Stimulated activated CD4-positive, alpha-beta T cell treated with anti-CD3 and anti-CD28 coated beads, Interleukin-1b, Interleukin-23, amount 100 ng/mL, for 1 hour (primary cell): ENCODE measurements around the gene NCAN.
"Not testable (repeated sequence)": the region's sequence is repeated elsewhere in the genome, so short reads cannot be mapped to it uniquely, and the experiment has no call there.

Source experiments
- DNase-seq, 2 donors: peaks; one replicate each; pipeline ENCODE4 v3.0.0-alpha.2; 2020; ENCODE audit warnings: low read depth in 2 of 2

NCAN gene

GRCh38 chr19:19193926-19194325 is 17.8 kb upstream of the NCAN start:
- DNase-seq: no peak

- DNase-seq: no peak
Measured at GRCh38 chr19:19201697-19202630, 9.8 kb upstream of the NCAN start.

GRCh38 chr19:19202707-19203011 is 9.1 kb upstream of the NCAN start:
- DNase-seq: no peak

- peak; percentile 78 to 89 for DNase-seq
Measured at GRCh38 chr19:19203012-19203856, 8.5 kb upstream of the NCAN start, which contains the start of gene NR2C2AP. TSS of gene NR2C2AP (minus strand) at chr19:19203414. CDS start at chr19:19203060, 354 bp downstream.

- DNase-seq: no peak
Measured at GRCh38 chr19:19204181-19204580, 7.6 kb upstream of the NCAN start.

- DNase-seq: no peak
Measured at GRCh38 chr19:19205416-19206410, 6.0 kb upstream of the NCAN start.

GRCh38 chr19:19206938-19207337 is 4.8 kb upstream of the NCAN start:
- no peak for DNase-seq

- DNase-seq: no peak
Measured at GRCh38 chr19:19207637-19208572, 3.9 kb upstream of the NCAN start.

- no peak for DNase-seq
Measured at GRCh38 chr19:19209372-19209771, 2.4 kb upstream of the NCAN start.

GRCh38 chr19:19212916-19213315 is 1.2 kb downstream of the NCAN start:
- DNase-seq: no peak

- DNase-seq: no peak
Measured at GRCh38 chr19:19213426-19214158, 1.8 kb downstream of the NCAN start.

GRCh38 chr19:19214159-19214490 is 2.4 kb downstream of the NCAN start:
- DNase-seq: no peak

GRCh38 chr19:19214892-19215291 is 3.1 kb downstream of the NCAN start:
- no peak for DNase-seq

- DNase-seq: no peak
Measured at GRCh38 chr19:19215792-19216191, 4.0 kb downstream of the NCAN start.

- no peak for DNase-seq
Measured at GRCh38 chr19:19217099-19217498, 5.3 kb downstream of the NCAN start.

GRCh38 chr19:19218911-19219310 is 7.2 kb downstream of the NCAN start:
- no peak for DNase-seq

GRCh38 chr19:19221000-19221399 is 9.2 kb downstream of the NCAN start:
- not testable (repeated sequence) for DNase-seq

GRCh38 chr19:19223060-19223459 is 11.3 kb downstream of the NCAN start:
- DNase-seq: no peak

GRCh38 chr19:19223636-19224035 is 11.9 kb downstream of the NCAN start:
- DNase-seq: no peak
